B cell (primary cell): ENCODE measurements around the gene IRX6. TPM values are rescaled to one million over a fixed set of nuclear protein-coding genes. Genes with fewer than 3 reads are reported as not detected.

Source experiments
- ATAC-seq: fragments of 200-7000 bp; cut with Tn5 transposase; one replicate; pipeline ENCODE4 v1.10.0; 2021; ENCODE audit warnings: low read depth, mild to moderate bottlenecking, moderate number of reproducible peaks, moderate library complexity
- CTCF ChIA-PET: fragments of 350-600 bp; sonication (Branson Sonifier 250); formaldehyde crosslinking; loops from one replicate; lab custom pipeline; 2021; ENCODE audit warnings: antibody characterized with exemption, inconsistent platforms; lab: Charles Lee
- POLR2A ChIA-PET: fragments of 350-600 bp; sonication (Branson Sonifier 250); formaldehyde crosslinking; loops from one replicate; lab custom pipeline; 2021; ENCODE audit warnings: antibody characterized with exemption; lab: Charles Lee
- DNase-seq: peaks from one replicate; pipeline ENCODE4 v3.0.0; 2013
- H2AFZ ChIP-seq: 2 replicates; pipeline ENCODE4 v1.6.1; 2012; ENCODE audit warnings: mild to moderate bottlenecking, low read depth, low read length; ENCODE audit not compliant: insufficient read depth, poor library complexity, severe bottlenecking
- H3K27ac ChIP-seq, 2 donors: 1 replicate in 1 of 2; 2 replicates in 1 of 2; pipeline ENCODE4 v1.5.1; 2012 to 2013; ENCODE audit warnings: low read length in 2 of 2, mild to moderate bottlenecking in 2 of 2, moderate library complexity in 1 of 2
- H3K27me3 ChIP-seq, 4 experiments: fragments of 200-600 bp in 1 of 4; sonication (generic) in 1 of 4; replicated peaks in 1 of 4; 1 replicate in 2 of 4; 2 replicates in 2 of 4; pipeline versions ENCODE4 v1.6.1 to v1.7.0; 2013 to 2016; ENCODE audit warnings: low read length in 3 of 4, mild to moderate bottlenecking in 2 of 4, mixed read lengths in 1 of 4, moderate library complexity in 1 of 4; ENCODE audit not compliant: insufficient read depth in 4 of 4, control insufficient read depth in 3 of 4; ENCODE audit errors: control extremely low read depth in 1 of 4
- H3K36me3 ChIP-seq, 2 experiments: replicated peaks in 1 of 2; 1 replicate in 1 of 2; 2 replicates in 1 of 2; pipeline versions ENCODE4 v1.6.1 to v1.7.1; 2013; ENCODE audit warnings: low read length in 1 of 2; ENCODE audit not compliant: insufficient read depth in 2 of 2, control insufficient read depth in 1 of 2; ENCODE audit errors: control extremely low read depth in 1 of 2, extremely low read depth in 1 of 2
- H3K4me1 ChIP-seq, 2 donors: fragments of 200-600 bp in 1 of 2; sonication (generic) in 1 of 2; 1 replicate in 1 of 2; 2 replicates in 1 of 2; pipeline versions ENCODE4 v1.5.1 to v1.6.1; 2013 to 2017; ENCODE audit warnings: low read length in 2 of 2; ENCODE audit not compliant: control insufficient read depth in 2 of 2, insufficient read depth in 2 of 2
- H3K4me2 ChIP-seq: replicated peaks from 2 replicates; pipeline ENCODE3; 2012; ENCODE audit warnings: mild to moderate bottlenecking, low read depth, low read length; ENCODE audit not compliant: poor library complexity, severe bottlenecking
- H3K4me3 ChIP-seq, 5 experiments: fragments of 200-600 bp in 1 of 5; sonication (generic) in 1 of 5; 1 replicate in 3 of 5; 2 replicates in 2 of 5; pipeline versions ENCODE4 v1.5.1 to v1.7.0; 2011 to 2016; ENCODE audit warnings: low read length in 4 of 5, mild to moderate bottlenecking in 4 of 5, low read depth in 2 of 5, control low read depth in 1 of 5, moderate library complexity in 1 of 5; ENCODE audit not compliant: insufficient read depth in 1 of 5; ENCODE audit errors: control extremely low read depth in 1 of 5, extremely low read depth in 1 of 5
- H3K79me2 ChIP-seq: fragments of 200-600 bp; sonication (generic); one replicate; pipeline ENCODE4 v1.6.0; 2016; ENCODE audit warnings: low read length; ENCODE audit not compliant: control insufficient read depth, insufficient read depth
- H3K9ac ChIP-seq: fragments of 200-600 bp; sonication (generic); 2 replicates; pipeline ENCODE4 v1.6.1; 2017; ENCODE audit warnings: mild to moderate bottlenecking, low read length, moderate library complexity
- H3K9me3 ChIP-seq, 3 donors: one replicate each; pipeline versions ENCODE4 v1.6.1 to v1.7.1; 2013; ENCODE audit warnings: low read length in 2 of 3; ENCODE audit not compliant: control insufficient read depth in 2 of 3, insufficient read depth in 1 of 3; ENCODE audit errors: control extremely low read depth in 1 of 3
- H4K20me1 ChIP-seq: 2 replicates; pipeline ENCODE4 v1.6.0; 2012; ENCODE audit warnings: mild to moderate bottlenecking, low read length; ENCODE audit not compliant: insufficient read depth, control insufficient read depth, poor library complexity, severe bottlenecking
- H3K27ac Mint-ChIP-seq: one replicate; pipeline ENCODE4 v1.8.0; 2021; ENCODE audit warnings: mixed read lengths
- H3K27me3 Mint-ChIP-seq: one replicate; pipeline ENCODE4 v1.8.0; 2021; ENCODE audit warnings: mixed read lengths
- H3K4me1 Mint-ChIP-seq: one replicate; pipeline ENCODE4 v1.8.0; 2021; ENCODE audit warnings: mixed read lengths
- H3K4me3 Mint-ChIP-seq: one replicate; pipeline ENCODE4 v1.8.0; 2021; ENCODE audit warnings: mixed read lengths
- H3K9me3 Mint-ChIP-seq: one replicate; pipeline ENCODE4 v1.8.0; 2022; ENCODE audit warnings: mixed read lengths; ENCODE audit not compliant: insufficient read depth
- EZH2 ChIP-seq: IDR thresholded peaks from 2 replicates; pipeline ENCODE4 v1.6.1; 2012; ENCODE audit warnings: borderline replicate concordance, low read depth, mild to moderate bottlenecking, moderate library complexity, low read length; ENCODE audit not compliant: insufficient read depth, poor library complexity, severe bottlenecking
- WGBS: methylation state at CpG from one replicate; pipeline ENCODE4 v1.1.5; 2013; ENCODE audit warnings: missing lambda C conversion rate; ENCODE audit not compliant: insufficient coverage; 5-methylcytosine and 5-hydroxymethylcytosine counted together
- intact Hi-C: fragments of 100-400 bp; cut with micrococcal nuclease; formaldehyde crosslinking; loops from one replicate; pipeline ENCODE4 v1.10.0; 2022
- polyA plus RNA-seq: library from polyadenylated mRNA; depleted of rRNA; stranded (reverse); fragments of >200 nt; gene quantifications from 2 replicates; pipeline ENCODE4 v1.2.3, GENCODE V29; 2012
- total RNA-seq, 2 donors: library from RNA; stranded (reverse); fragments of 120-200 nt in 1 of 2; gene quantifications; 1 replicate in 1 of 2; 2 replicates in 1 of 2; pipeline versions ENCODE4 v1.2.3 to v1.2.4, GENCODE V29; 2013 to 2022
- TF ChIP-seq, protein P1 (sequence below): fragments of 200-600 bp; IDR thresholded peaks from one replicate; pipeline ENCODE4 v1.8.0; 2022; ENCODE audit warnings: antibody characterized with exemption, mild to moderate bottlenecking

Gene IRX6
- total and polyA plus RNA-seq, 2 donors (not counting 1 experiment from before 2014, with no cell fraction given), result 0.10 to 0.15 TPM

DNA sequence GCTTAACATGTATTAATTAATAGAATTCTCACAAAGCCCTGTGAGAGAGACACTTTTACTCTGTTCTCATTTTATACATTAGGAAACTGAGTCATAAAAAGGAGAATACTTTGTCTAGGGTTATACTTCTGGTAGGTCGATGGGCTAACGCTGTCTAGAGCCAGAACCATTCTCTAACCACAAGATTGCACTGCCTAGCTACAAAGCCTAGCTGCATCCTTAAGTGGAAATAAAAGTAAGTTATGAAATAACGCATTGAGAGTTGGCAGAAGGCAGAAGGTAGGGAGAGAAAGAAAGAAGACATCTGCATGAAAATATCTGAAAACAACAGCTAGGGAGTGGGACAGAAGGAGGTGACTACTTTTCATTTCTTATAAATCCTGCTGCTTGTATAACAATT lies 33.2 kb downstream of the IRX6 start:
- Mint-ChIP-seq H3K27ac (no peak overlapping the region), H3K4me3 (no peak overlapping the region), H3K4me1 (peaks cover 3% of the 10 kb centered on the region), H3K27me3 (peaks cover 3% of the 10 kb centered on the region), H3K9me3 (no peaks in the 10 kb centered on the region)
- no peak for TF ChIP-seq EZH2
- TF ChIP-seq, protein P1, sequence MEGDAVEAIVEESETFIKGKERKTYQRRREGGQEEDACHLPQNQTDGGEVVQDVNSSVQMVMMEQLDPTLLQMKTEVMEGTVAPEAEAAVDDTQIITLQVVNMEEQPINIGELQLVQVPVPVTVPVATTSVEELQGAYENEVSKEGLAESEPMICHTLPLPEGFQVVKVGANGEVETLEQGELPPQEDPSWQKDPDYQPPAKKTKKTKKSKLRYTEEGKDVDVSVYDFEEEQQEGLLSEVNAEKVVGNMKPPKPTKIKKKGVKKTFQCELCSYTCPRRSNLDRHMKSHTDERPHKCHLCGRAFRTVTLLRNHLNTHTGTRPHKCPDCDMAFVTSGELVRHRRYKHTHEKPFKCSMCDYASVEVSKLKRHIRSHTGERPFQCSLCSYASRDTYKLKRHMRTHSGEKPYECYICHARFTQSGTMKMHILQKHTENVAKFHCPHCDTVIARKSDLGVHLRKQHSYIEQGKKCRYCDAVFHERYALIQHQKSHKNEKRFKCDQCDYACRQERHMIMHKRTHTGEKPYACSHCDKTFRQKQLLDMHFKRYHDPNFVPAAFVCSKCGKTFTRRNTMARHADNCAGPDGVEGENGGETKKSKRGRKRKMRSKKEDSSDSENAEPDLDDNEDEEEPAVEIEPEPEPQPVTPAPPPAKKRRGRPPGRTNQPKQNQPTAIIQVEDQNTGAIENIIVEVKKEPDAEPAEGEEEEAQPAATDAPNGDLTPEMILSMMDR, result no peak
- H3K79me2 ChIP-seq, result no peaks in the 10 kb centered on the region
- H3K4me3 ChIP-seq, result no peak overlapping the region
- H3K9me3 ChIP-seq, result no peaks in the 10 kb centered on the region
- no peak overlapping the region for H3K27ac ChIP-seq
- ChIA-PET POLR2A (no interaction called here), CTCF (no interaction called here)
- H3K27me3 ChIP-seq, result no peaks in the 10 kb centered on the region
- no peaks in the 10 kb centered on the region for H4K20me1 ChIP-seq
- intact Hi-C loops, result no loop called here
- no CpG with 5 or more reads among the region's 3 CpGs for WGBS
- no peak overlapping the region for H3K9ac ChIP-seq
- DNase-seq, result no peak
- no peak overlapping the region for H2AFZ ChIP-seq
- ATAC-seq, result no peak
- H3K4me1 ChIP-seq, result no peaks in the 10 kb centered on the region
- H3K4me2 ChIP-seq, result no peak overlapping the region
- H3K36me3 ChIP-seq, result no peaks in the 10 kb centered on the region

DNA sequence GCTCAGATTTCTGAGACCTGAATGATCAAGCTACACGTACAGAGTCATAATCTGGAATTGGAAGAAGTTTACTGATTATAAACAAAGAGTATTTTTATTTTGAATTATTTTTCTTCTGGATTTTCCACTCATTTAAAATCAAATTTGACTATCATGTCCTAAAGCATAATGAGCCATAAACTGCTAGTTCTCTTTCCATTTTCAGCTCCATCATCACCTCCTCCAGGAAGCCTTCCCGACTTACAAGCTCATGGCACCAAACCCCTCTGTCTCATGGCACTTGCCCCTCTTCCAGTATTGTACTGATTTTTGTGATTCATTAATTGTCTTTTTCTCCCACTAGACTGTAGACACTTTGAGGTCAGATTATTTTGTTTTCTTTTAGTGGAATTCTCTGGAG lies 35.9 kb downstream of the IRX6 start:
- CTCF ChIA-PET, result no interaction called here
- no peaks in the 10 kb centered on the region for H3K9me3 Mint-ChIP-seq
- Histone ChIP-seq H3K27ac (no peak overlapping the region), H3K4me1 (no peaks in the 10 kb centered on the region), H3K4me3 (no peak overlapping the region), H3K9me3 (no peaks in the 10 kb centered on the region), H3K4me2 (no peak overlapping the region), H4K20me1 (no peaks in the 10 kb centered on the region), H3K9ac (no peak overlapping the region), H3K79me2 (no peaks in the 10 kb centered on the region), H3K27me3 (no peaks in the 10 kb centered on the region), H2AFZ (no peak overlapping the region), H3K36me3 (no peaks in the 10 kb centered on the region)
- H3K27ac Mint-ChIP-seq, result no peak overlapping the region
- intact Hi-C loops, result no loop called here
- WGBS, result no CpG with 5 or more reads among the region's 2 CpGs
- POLR2A ChIA-PET, result no interaction called here
- H3K4me3 Mint-ChIP-seq, result no peak overlapping the region
- ATAC-seq (no peak), DNase-seq (no peak)
- TF ChIP-seq, protein P1, result no peak
- TF ChIP-seq EZH2, result no peak
- H3K4me1 Mint-ChIP-seq, result no peaks in the 10 kb centered on the region
- peaks cover 6% of the 10 kb centered on the region for H3K27me3 Mint-ChIP-seq
